T-helper 1 cell (primary cell): ENCODE data around the gene ACKR3.

Experiments used
- DNase-seq, 5 donors: peaks; one replicate each; pipeline ENCODE4 v3.0.0-alpha.2; 2012 to 2020

ACKR3 gene

GRCh38 chr2:236612737-236613136 lies 43.1 kb downstream of the ACKR3 start:
- no peak for DNase-seq

- no peak for DNase-seq
Observed at GRCh38 chr2:236613612-236614011, 44.0 kb downstream of the ACKR3 start.

GRCh38 chr2:236614551-236614950 lies 44.9 kb downstream of the ACKR3 start:
- no peak for DNase-seq

- DNase-seq: no peak
Observed at GRCh38 chr2:236616031-236616430, 46.4 kb downstream of the ACKR3 start.

GRCh38 chr2:236616624-236617023 lies 47.0 kb downstream of the ACKR3 start:
- no peak for DNase-seq

- no peak for DNase-seq
Observed at GRCh38 chr2:236617221-236617737, 47.7 kb downstream of the ACKR3 start.

- DNase-seq: no peak
Observed at GRCh38 chr2:236617796-236618195, 48.2 kb downstream of the ACKR3 start.

GRCh38 chr2:236618370-236618769 lies 48.7 kb downstream of the ACKR3 start:
- DNase-seq: no peak

GRCh38 chr2:236619910-236620612 lies 50.4 kb downstream of the ACKR3 start:
- DNase-seq: no peak

GRCh38 chr2:236621786-236622185 lies 52.2 kb downstream of the ACKR3 start:
- no peak for DNase-seq

GRCh38 chr2:236622201-236622600 lies 52.6 kb downstream of the ACKR3 start:
- no peak for DNase-seq

GRCh38 chr2:236622660-236623059 lies 53.0 kb downstream of the ACKR3 start:
- no peak for DNase-seq

- DNase-seq: no peak
Observed at GRCh38 chr2:236623816-236624215, 54.2 kb downstream of the ACKR3 start.

- DNase-seq: no peak
Observed at GRCh38 chr2:236625156-236625690, 55.6 kb downstream of the ACKR3 start.

GRCh38 chr2:236626391-236627150 lies 56.9 kb downstream of the ACKR3 start:
- DNase-seq: no peak

GRCh38 chr2:236627193-236627592 lies 57.6 kb downstream of the ACKR3 start:
- DNase-seq: no peak

GRCh38 chr2:236627841-236628240 lies 58.2 kb downstream of the ACKR3 start:
- DNase-seq: no peak

GRCh38 chr2:236628256-236628901 lies 58.8 kb downstream of the ACKR3 start:
- DNase-seq: no peak

GRCh38 chr2:236628981-236629605 lies 59.5 kb downstream of the ACKR3 start:
- DNase-seq: no peak

- no peak for DNase-seq
Observed at GRCh38 chr2:236629961-236630872, 60.6 kb downstream of the ACKR3 start.

GRCh38 chr2:236631281-236631855 lies 61.7 kb downstream of the ACKR3 start:
- DNase-seq: no peak
